Stomach (tissue), 9 donors: Measurements from ENCODE around the gene TOMM40. TPM values are rescaled to one million over a fixed set of nuclear protein-coding genes. Genes with fewer than 3 reads are reported as not detected.

Source experiments
- DNase-seq, 2 donors: peaks; one replicate each; pipeline versions ENCODE4 v3.0.0 to v3.0.0-alpha.2; 2013 to 2019
- H3K27ac ChIP-seq, 5 donors: fragments of 200-600 bp in 4 of 5; sonication (generic) in 4 of 5; one replicate each; pipeline ENCODE4 v1.5.1; 2013 to 2019; ENCODE audit warnings: mild to moderate bottlenecking in 1 of 5, moderate library complexity in 1 of 5
- H3K27me3 ChIP-seq, 3 donors: fragments of 200-600 bp; sonication (generic); one replicate each; pipeline ENCODE4 v1.5.1; 2017 to 2019; ENCODE audit warnings: mixed run types in 1 of 3
- H3K36me3 ChIP-seq, 4 donors: fragments of 200-600 bp; sonication (generic); 1 replicate in 3 of 4; 2 replicates in 1 of 4; pipeline ENCODE4 v1.5.1; 2016 to 2019
- H3K4me1 ChIP-seq, 4 donors: fragments of 200-600 bp; sonication (generic); one replicate each; pipeline ENCODE4 v1.5.1; 2016 to 2019
- H3K4me3 ChIP-seq, 4 donors: fragments of 200-600 bp; sonication (generic) in 3 of 4; one replicate each; pipeline ENCODE4 v1.5.1; 2016 to 2019; ENCODE audit warnings: mild to moderate bottlenecking in 1 of 4
- H3K9me3 ChIP-seq, 4 donors: fragments of 200-600 bp; sonication (generic); one replicate each; pipeline ENCODE4 v1.5.1; 2016 to 2019
- CTCF ChIP-seq, 7 experiments: fragments of 450-650 bp in 4 of 7; fragments of 200-600 bp in 3 of 7; sonication (generic) in 3 of 7; IDR thresholded peaks; one replicate each; pipeline ENCODE4 v1.5.1; 2016 to 2019; ENCODE audit warnings: antibody characterized with exemption in 7 of 7, control low read depth in 2 of 7, mild to moderate bottlenecking in 1 of 7
- EP300 ChIP-seq: sonication (generic); formaldehyde crosslinking; IDR thresholded peaks from one replicate; pipeline ENCODE4 v1.6.1; 2017; ENCODE audit warnings: antibody characterized with exemption
- POLR2A ChIP-seq, 4 donors: fragments of 450-650 bp; IDR thresholded peaks; one replicate each; pipeline ENCODE4 v1.6.1; 2016; ENCODE audit warnings: antibody characterized with exemption in 4 of 4, control low read depth in 2 of 4, mild to moderate bottlenecking in 1 of 4, moderate library complexity in 1 of 4
- POLR2AphosphoS5 ChIP-seq, 3 donors: sonication (generic); formaldehyde crosslinking; IDR thresholded peaks; one replicate each; pipeline ENCODE4 v1.6.1; 2016; ENCODE audit warnings: antibody characterized with exemption in 3 of 3
- WGBS, 5 donors: extraction: QIAGEN DNeasy Blood & Tissue Kit in 3 of 5; methylation state at CpG; one replicate each; pipeline versions ENCODE4 v1.1.5 to v1.1.7; 2013 to 2018; 5-methylcytosine and 5-hydroxymethylcytosine counted together
- intact Hi-C: fragments of 100-400 bp; cut with DNase I; formaldehyde crosslinking; loops from one replicate; pipeline ENCODE4 v1.15.1; 2023; ENCODE audit warnings: low total_unique reads
- polyA plus RNA-seq, 3 donors: library from polyadenylated mRNA; stranded (reverse); fragments of 200-250 nt; gene quantifications; one replicate each; pipeline ENCODE4 v1.2.3, GENCODE V29; 2013
- total RNA-seq, 5 donors: library from RNA; depleted of rRNA; stranded (reverse); fragments of >200 nt; gene quantifications; one replicate each; pipeline versions ENCODE4 v1.1.0 to v1.2.3, GENCODE V29; 2014 to 2016
- donor health status: healthy with polysubstance abuse.
- donor health status: Bipolar disorder and iron deficiency.
- donor health status: healthy.

TOMM40 gene
- total and polyA plus RNA-seq, 8 donors, result 7.1 to 100 (median 25.5) TPM

- peaks cover 74 to 100% (median 99%) of the 10 kb centered on the region in 4 donors for H3K36me3 ChIP-seq
- H3K9me3 ChIP-seq, result no peaks in the 10 kb centered on the region
- H3K27me3 ChIP-seq, result no peaks in the 10 kb centered on the region
- H3K4me1 ChIP-seq, result peaks cover 0 to 9% (median 1%) of the 10 kb centered on the region in 4 donors
- DNase-seq, result no peak
- H3K4me3 ChIP-seq, result no peak overlapping the region
- 85 to 94% (median 90%) methylated on average over 7 to 8 of the region's 8 CpGs for WGBS, 5 donors
- intact Hi-C loops, result no loop called here
- TF ChIP-seq CTCF (IDR thresholded peaks at IDR 0.05) (no peak), POLR2A (IDR thresholded peaks at IDR 0.05) (no peak), EP300 (no peak), POLR2AphosphoS5 (IDR thresholded peaks at IDR 0.05) (no peak)
- H3K27ac ChIP-seq, result no peak overlapping the region
Observed at GRCh38 chr19:44897835-44898234, 6.8 kb downstream of the TOMM40 start.

GRCh38 chr19:44900328-44901244 is 9.5 kb downstream of the TOMM40 start:
- H3K27ac ChIP-seq, result no peak overlapping the region
- H3K4me1 ChIP-seq, result peaks cover 12 to 23% (median 17%) of the 10 kb centered on the region in 4 donors
- H3K36me3 ChIP-seq, result peaks cover 52 to 82% (median 78%) of the 10 kb centered on the region in 4 donors
- no peak overlapping the region for H3K4me3 ChIP-seq
- H3K27me3 ChIP-seq, result peaks cover 2 to 19% (median 15%) of the 10 kb centered on the region in 3 donors
- no peaks in the 10 kb centered on the region for H3K9me3 ChIP-seq
- no peak for DNase-seq
- TF ChIP-seq EP300, result no peak
- WGBS, 5 donors, result 93 to 95% (median 94%) methylated on average over 8 to 19 of the region's 19 CpGs
- intact Hi-C loops, result loop anchor here (5.0 kb wide), 1 partner anchor 47 kb away; the partner anchor contains the start of gene APOC2

GRCh38 chr19:44903216-44903601 is 12.2 kb downstream of the TOMM40 start:
- Histone ChIP-seq H3K4me1 (peaks cover 21 to 36% (median 28%) of the 10 kb centered on the region in 4 donors), H3K27ac (no peak overlapping the region), H3K36me3 (peaks cover 28 to 55% (median 52%) of the 10 kb centered on the region in 4 donors), H3K9me3 (no peaks in the 10 kb centered on the region), H3K27me3 (peaks cover 2 to 45% (median 27%) of the 10 kb centered on the region in 3 donors), H3K4me3 (no peak overlapping the region)
- DNase-seq, result no peak
- intact Hi-C loops, result loop anchor here (5.0 kb wide), 1 partner anchor 44 kb away; the partner anchor contains the start of gene APOC2
- TF ChIP-seq EP300 (no peak), POLR2AphosphoS5 (IDR thresholded peaks at IDR 0.05) (no peak), POLR2A (IDR thresholded peaks at IDR 0.05) (no peak), CTCF (IDR thresholded peaks at IDR 0.05) (no peak)
- WGBS, 5 donors, result 66 to 81% (median 75%) methylated on average over 13 to 15 of the region's 15 CpGs

- intact Hi-C loops, result loop anchor here (5.0 kb wide), 1 partner anchor 43 kb away; the partner anchor contains the start of gene APOC2
- DNase-seq, result peak; percentile 80 to 89
- Histone ChIP-seq H3K4me3 (no peak overlapping the region), H3K27me3 (peaks cover 2 to 46% (median 27%) of the 10 kb centered on the region in 3 donors), H3K36me3 (peaks cover 27 to 49% (median 46%) of the 10 kb centered on the region in 4 donors), H3K27ac (no peak overlapping the region), H3K4me1 (peaks cover 21 to 36% (median 28%) of the 10 kb centered on the region in 4 donors), H3K9me3 (no peaks in the 10 kb centered on the region)
- 12 to 15% (median 15%) methylated on average over 24 of the region's 24 CpGs for WGBS, 5 donors
- TF ChIP-seq EP300, result no peak
- peak in 6 of 7 experiments; percentile 76 to 99 (median 95) for TF ChIP-seq CTCF (IDR thresholded peaks at IDR 0.05)
- peak in 1 of 3 donors; percentile 55 for TF ChIP-seq POLR2AphosphoS5 (IDR thresholded peaks at IDR 0.05)
Observed at GRCh38 chr19:44903602-44904425, 12.8 kb downstream of the TOMM40 start.
